ENCODE measurements around the gene TMEM53.
A peak's percentile ranks its signal among the peaks of the same experiment; 100 is the strongest.

The TMEM53 gene

GRCh38 chr1:44660176-44660575, 14.1 kb downstream of the TMEM53 start:
- no peak overlapping the region for H3K9ac ChIP-seq (ENCODE audit: low read depth in 1 of 2, low read length in 2 of 2)
- no peaks in the 10 kb centered on the region for H3K9me3 ChIP-seq (ENCODE audit: control insufficient read depth in 1 of 2, low read length in 2 of 2)
- no peak overlapping the region for H3K27ac ChIP-seq (ENCODE audit: low read depth, low read length)
- H3K27me3 ChIP-seq (ENCODE audit: control insufficient read depth in 1 of 2, insufficient read depth in 2 of 2, low read length in 2 of 2), result no peaks in the 10 kb centered on the region
- H3K4me3 ChIP-seq (ENCODE audit: low read depth in 1 of 2, low read length in 2 of 2), result no peak overlapping the region
- peaks cover 0 to 4% of the 10 kb centered on the region in 2 donors for H3K36me3 ChIP-seq (ENCODE audit: control insufficient read depth in 1 of 2, insufficient read depth in 2 of 2, low read length in 2 of 2)
- H3K4me1 ChIP-seq (ENCODE audit: control insufficient read depth in 1 of 2, insufficient read depth in 2 of 2, low read length in 2 of 2), result peaks cover 17 to 24% of the 10 kb centered on the region in 2 donors

- H3K36me3 ChIP-seq (ENCODE audit: control insufficient read depth in 1 of 2, insufficient read depth in 2 of 2, low read length in 2 of 2), result peaks cover under 1 to 10% of the 10 kb centered on the region in 2 donors
- H3K9me3 ChIP-seq (ENCODE audit: control insufficient read depth in 1 of 2, low read length in 2 of 2), result no peaks in the 10 kb centered on the region
- H3K4me3 ChIP-seq (ENCODE audit: low read depth in 1 of 2, low read length in 2 of 2), result no peak overlapping the region
- H3K4me1 ChIP-seq (ENCODE audit: control insufficient read depth in 1 of 2, insufficient read depth in 2 of 2, low read length in 2 of 2), result peaks cover 17 to 24% of the 10 kb centered on the region in 2 donors
- no peak overlapping the region for H3K9ac ChIP-seq (ENCODE audit: low read depth in 1 of 2, low read length in 2 of 2)
- no peaks in the 10 kb centered on the region for H3K27me3 ChIP-seq (ENCODE audit: control insufficient read depth in 1 of 2, insufficient read depth in 2 of 2, low read length in 2 of 2)
- no peak overlapping the region for H3K27ac ChIP-seq (ENCODE audit: low read depth, low read length)
Observed at GRCh38 chr1:44659566-44659965, 14.7 kb downstream of the TMEM53 start.

GRCh38 chr1:44655609-44656008, 18.7 kb downstream of the TMEM53 start:
- Histone ChIP-seq H3K27ac (ENCODE audit: low read depth, low read length) (no peak overlapping the region), H3K9ac (ENCODE audit: low read depth in 1 of 2, low read length in 2 of 2) (no peak overlapping the region), H3K27me3 (ENCODE audit: control insufficient read depth in 1 of 2, insufficient read depth in 2 of 2, low read length in 2 of 2) (no peaks in the 10 kb centered on the region), H3K36me3 (ENCODE audit: control insufficient read depth in 1 of 2, insufficient read depth in 2 of 2, low read length in 2 of 2) (peaks cover 11 to 38% of the 10 kb centered on the region in 2 donors), H3K9me3 (ENCODE audit: control insufficient read depth in 1 of 2, low read length in 2 of 2) (no peaks in the 10 kb centered on the region), H3K4me3 (ENCODE audit: low read depth in 1 of 2, low read length in 2 of 2) (no peak overlapping the region), H3K4me1 (ENCODE audit: control insufficient read depth in 1 of 2, insufficient read depth in 2 of 2, low read length in 2 of 2) (peaks cover 16 to 17% of the 10 kb centered on the region in 2 donors)

- Histone ChIP-seq H3K36me3 (ENCODE audit: control insufficient read depth in 1 of 2, insufficient read depth in 2 of 2, low read length in 2 of 2) (peaks cover 11 to 47% of the 10 kb centered on the region in 2 donors), H3K9ac (ENCODE audit: low read depth in 1 of 2, low read length in 2 of 2) (no peak overlapping the region), H3K27me3 (ENCODE audit: control insufficient read depth in 1 of 2, insufficient read depth in 2 of 2, low read length in 2 of 2) (no peaks in the 10 kb centered on the region), H3K27ac (ENCODE audit: low read depth, low read length) (no peak overlapping the region), H3K9me3 (ENCODE audit: control insufficient read depth in 1 of 2, low read length in 2 of 2) (no peaks in the 10 kb centered on the region), H3K4me1 (ENCODE audit: control insufficient read depth in 1 of 2, insufficient read depth in 2 of 2, low read length in 2 of 2) (peaks cover 18% of the 10 kb centered on the region in 2 donors), H3K4me3 (ENCODE audit: low read depth in 1 of 2, low read length in 2 of 2) (no peak overlapping the region)
Observed at GRCh38 chr1:44654621-44655187, 19.6 kb downstream of the TMEM53 start.

- Histone ChIP-seq H3K4me1 (ENCODE audit: control insufficient read depth in 1 of 2, insufficient read depth in 2 of 2, low read length in 2 of 2) (peaks cover 31 to 32% of the 10 kb centered on the region in 2 donors), H3K27me3 (ENCODE audit: control insufficient read depth in 1 of 2, insufficient read depth in 2 of 2, low read length in 2 of 2) (no peaks in the 10 kb centered on the region), H3K36me3 (ENCODE audit: control insufficient read depth in 1 of 2, insufficient read depth in 2 of 2, low read length in 2 of 2) (peaks cover 14 to 57% of the 10 kb centered on the region in 2 donors), H3K27ac (ENCODE audit: low read depth, low read length) (no peak overlapping the region), H3K4me3 (ENCODE audit: low read depth in 1 of 2, low read length in 2 of 2) (no peak overlapping the region), H3K9ac (ENCODE audit: low read depth in 1 of 2, low read length in 2 of 2) (no peak overlapping the region), H3K9me3 (ENCODE audit: control insufficient read depth in 1 of 2, low read length in 2 of 2) (no peaks in the 10 kb centered on the region)
Observed at GRCh38 chr1:44653107-44653964, 20.9 kb downstream of the TMEM53 start.

GRCh38 chr1:44652445-44653106, 21.7 kb downstream of the TMEM53 start:
- peaks cover 14 to 63% of the 10 kb centered on the region in 2 donors for H3K36me3 ChIP-seq (ENCODE audit: control insufficient read depth in 1 of 2, insufficient read depth in 2 of 2, low read length in 2 of 2)
- no peak overlapping the region for H3K4me3 ChIP-seq (ENCODE audit: low read depth in 1 of 2, low read length in 2 of 2)
- peak overlapping the region; percentile 17 to 32 for H3K9ac ChIP-seq (ENCODE audit: low read depth in 1 of 2, low read length in 2 of 2)

GRCh38 chr1:44651069-44651468, 23.2 kb downstream of the TMEM53 start:
- Histone ChIP-seq H3K36me3 (ENCODE audit: control insufficient read depth in 1 of 2, insufficient read depth in 2 of 2, low read length in 2 of 2) (peaks cover 24 to 74% of the 10 kb centered on the region in 2 donors), H3K27ac (ENCODE audit: low read depth, low read length) (no peak overlapping the region), H3K4me3 (ENCODE audit: low read depth in 1 of 2, low read length in 2 of 2) (no peak overlapping the region), H3K27me3 (ENCODE audit: control insufficient read depth in 1 of 2, insufficient read depth in 2 of 2, low read length in 2 of 2) (no peaks in the 10 kb centered on the region), H3K4me1 (ENCODE audit: control insufficient read depth in 1 of 2, insufficient read depth in 2 of 2, low read length in 2 of 2) (peaks cover 49 to 54% of the 10 kb centered on the region in 2 donors), H3K9ac (ENCODE audit: low read depth in 1 of 2, low read length in 2 of 2) (no peak overlapping the region), H3K9me3 (ENCODE audit: control insufficient read depth in 1 of 2, low read length in 2 of 2) (no peaks in the 10 kb centered on the region)

More at GRCh38 chr1:44652445-44653106, 21.7 kb downstream of the TMEM53 start:
- Histone ChIP-seq H3K27ac (ENCODE audit: low read depth, low read length) (no peak overlapping the region), H3K27me3 (ENCODE audit: control insufficient read depth in 1 of 2, insufficient read depth in 2 of 2, low read length in 2 of 2) (no peaks in the 10 kb centered on the region), H3K4me1 (ENCODE audit: control insufficient read depth in 1 of 2, insufficient read depth in 2 of 2, low read length in 2 of 2) (peaks cover 39% of the 10 kb centered on the region in 2 donors), H3K9me3 (ENCODE audit: control insufficient read depth in 1 of 2, low read length in 2 of 2) (no peaks in the 10 kb centered on the region)

GRCh38 chr1:44650159-44650831, 24.0 kb downstream of the TMEM53 start:
- no peaks in the 10 kb centered on the region for H3K27me3 ChIP-seq (ENCODE audit: control insufficient read depth in 1 of 2, insufficient read depth in 2 of 2, low read length in 2 of 2)
- peaks cover 26 to 81% of the 10 kb centered on the region in 2 donors for H3K36me3 ChIP-seq (ENCODE audit: control insufficient read depth in 1 of 2, insufficient read depth in 2 of 2, low read length in 2 of 2)
- no peaks in the 10 kb centered on the region for H3K9me3 ChIP-seq (ENCODE audit: control insufficient read depth in 1 of 2, low read length in 2 of 2)
- H3K4me3 ChIP-seq (ENCODE audit: low read depth in 1 of 2, low read length in 2 of 2), result no peak overlapping the region
- H3K27ac ChIP-seq (ENCODE audit: low read depth, low read length), result peak overlapping the region; percentile 28
- peaks cover 57 to 61% of the 10 kb centered on the region in 2 donors for H3K4me1 ChIP-seq (ENCODE audit: control insufficient read depth in 1 of 2, insufficient read depth in 2 of 2, low read length in 2 of 2)
- no peak overlapping the region for H3K9ac ChIP-seq (ENCODE audit: low read depth in 1 of 2, low read length in 2 of 2)

GRCh38 chr1:44649788-44650158, 24.5 kb downstream of the TMEM53 start:
- Histone ChIP-seq H3K27me3 (ENCODE audit: control insufficient read depth in 1 of 2, insufficient read depth in 2 of 2, low read length in 2 of 2) (no peaks in the 10 kb centered on the region), H3K4me1 (ENCODE audit: control insufficient read depth in 1 of 2, insufficient read depth in 2 of 2, low read length in 2 of 2) (peaks cover 62 to 66% of the 10 kb centered on the region in 2 donors), H3K4me3 (ENCODE audit: low read depth in 1 of 2, low read length in 2 of 2) (no peak overlapping the region), H3K27ac (ENCODE audit: low read depth, low read length) (no peak overlapping the region), H3K36me3 (ENCODE audit: control insufficient read depth in 1 of 2, insufficient read depth in 2 of 2, low read length in 2 of 2) (peaks cover 26 to 82% of the 10 kb centered on the region in 2 donors), H3K9ac (ENCODE audit: low read depth in 1 of 2, low read length in 2 of 2) (peak overlapping the region in 1 of 2 donors; percentile 7), H3K9me3 (ENCODE audit: control insufficient read depth in 1 of 2, low read length in 2 of 2) (no peaks in the 10 kb centered on the region)
